HG03442 (cell line): ENCODE results near the gene ESRP2.

Experiments used
- ATAC-seq: cut with Tn5 transposase; IDR thresholded peaks from one replicate; pipeline ENCODE4 v1.9.1; 2021; ENCODE audit warnings: mild to moderate bottlenecking, moderate library complexity; ENCODE audit not compliant: unreplicated experiment

Gene ESRP2

GRCh38 chr16:68242926-68243858, 7.3 kb upstream of the ESRP2 start:
- ATAC-seq: no peak

DNA sequence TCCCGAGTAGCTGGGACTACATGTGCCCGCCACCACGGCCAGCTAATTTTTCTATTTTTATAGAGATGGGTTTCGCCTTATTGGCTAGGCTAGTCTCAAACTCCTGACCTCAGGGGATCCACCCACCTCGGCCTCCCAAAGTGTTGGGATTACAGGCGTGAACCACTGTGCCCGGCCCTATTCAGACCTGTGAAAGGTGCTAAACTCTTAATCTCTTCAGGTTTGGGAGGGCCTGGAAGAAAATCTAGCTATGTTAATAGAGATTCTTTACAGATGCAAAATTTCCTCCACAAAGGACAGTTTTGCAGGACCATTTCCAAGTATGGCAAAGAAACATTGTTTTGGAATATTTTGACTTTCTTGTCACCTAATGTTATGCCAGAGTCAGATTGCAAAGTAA, 6.2 kb upstream of the ESRP2 start:
- no peak for ATAC-seq

DNA sequence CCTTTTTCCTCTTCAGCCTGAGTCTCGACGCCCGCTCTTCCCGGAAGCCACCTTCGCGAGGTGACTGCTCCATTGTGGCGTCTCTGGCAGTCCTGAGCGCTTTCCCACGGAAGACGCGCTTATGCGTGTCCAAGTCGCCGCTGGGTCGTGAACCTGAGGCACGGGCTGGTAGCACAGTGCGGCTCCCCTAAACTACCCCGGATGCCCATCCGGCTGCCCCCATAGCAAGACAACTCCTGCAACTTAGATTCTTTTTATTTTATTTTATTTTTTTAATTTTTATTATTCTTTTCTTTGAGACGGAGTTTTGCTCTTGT, 2.1 kb upstream of the ESRP2 start:
- ATAC-seq: no peak

DNA sequence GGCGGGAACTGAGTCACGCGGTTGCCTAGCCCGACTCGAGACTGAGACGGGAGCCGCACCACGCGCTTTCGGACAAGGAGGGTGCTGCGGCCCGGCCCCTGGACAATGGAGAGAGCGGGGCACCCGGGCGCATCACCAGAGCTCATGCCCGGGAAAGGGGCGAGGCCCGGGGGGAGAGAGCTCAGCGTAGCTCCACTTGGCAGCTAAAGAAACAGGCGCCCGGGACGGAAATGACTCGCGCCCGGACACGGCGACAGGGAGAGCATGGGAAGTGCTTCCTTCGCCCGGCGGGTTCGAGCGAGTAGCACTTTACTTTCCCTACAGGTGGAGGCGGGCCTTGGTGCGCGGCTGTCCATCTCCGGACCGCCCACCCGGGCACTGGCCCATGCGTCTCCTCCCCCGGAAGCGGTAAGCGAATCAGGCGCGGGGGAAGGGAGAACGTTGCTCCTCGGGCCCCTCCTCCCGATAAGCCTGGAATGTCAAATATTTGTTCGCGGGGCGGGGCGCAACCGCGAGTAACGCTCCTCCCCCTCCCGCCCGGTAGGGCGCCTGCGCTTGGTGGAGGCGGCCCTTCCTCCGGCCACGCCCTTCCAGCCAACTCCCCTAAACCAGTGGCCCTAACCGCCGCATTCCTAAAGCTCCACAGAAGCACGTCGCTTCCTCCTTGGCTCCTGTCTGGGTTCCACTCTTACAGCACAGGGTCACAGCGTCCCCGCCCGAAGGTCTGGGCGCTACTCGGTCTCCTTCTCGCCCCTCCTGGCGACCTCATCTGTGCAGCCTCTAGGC, 1.5 kb upstream of the ESRP2 start:
- peak; percentile 72 for ATAC-seq

DNA sequence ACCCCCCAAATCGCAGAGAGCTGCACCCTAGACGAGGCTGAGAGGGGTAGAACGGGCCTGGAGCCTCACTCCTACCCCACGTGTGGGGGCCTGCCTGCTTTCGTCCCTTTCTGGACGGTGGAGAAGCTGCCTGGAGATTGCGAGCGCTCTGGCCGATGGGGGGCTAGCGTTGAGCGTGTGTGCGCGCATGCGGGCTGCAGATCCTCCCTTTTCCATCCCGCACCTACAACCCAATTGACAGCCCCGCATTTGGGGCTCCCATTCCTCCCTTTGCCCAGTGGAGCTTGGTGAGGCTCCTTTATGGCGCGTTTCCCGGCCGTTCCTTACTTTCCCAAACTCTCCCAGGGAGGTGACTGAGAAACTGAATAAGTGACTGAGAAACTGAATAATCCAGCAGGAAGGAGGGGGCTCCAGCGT, 907 bp upstream of the ESRP2 start:
- ATAC-seq: no peak

DNA sequence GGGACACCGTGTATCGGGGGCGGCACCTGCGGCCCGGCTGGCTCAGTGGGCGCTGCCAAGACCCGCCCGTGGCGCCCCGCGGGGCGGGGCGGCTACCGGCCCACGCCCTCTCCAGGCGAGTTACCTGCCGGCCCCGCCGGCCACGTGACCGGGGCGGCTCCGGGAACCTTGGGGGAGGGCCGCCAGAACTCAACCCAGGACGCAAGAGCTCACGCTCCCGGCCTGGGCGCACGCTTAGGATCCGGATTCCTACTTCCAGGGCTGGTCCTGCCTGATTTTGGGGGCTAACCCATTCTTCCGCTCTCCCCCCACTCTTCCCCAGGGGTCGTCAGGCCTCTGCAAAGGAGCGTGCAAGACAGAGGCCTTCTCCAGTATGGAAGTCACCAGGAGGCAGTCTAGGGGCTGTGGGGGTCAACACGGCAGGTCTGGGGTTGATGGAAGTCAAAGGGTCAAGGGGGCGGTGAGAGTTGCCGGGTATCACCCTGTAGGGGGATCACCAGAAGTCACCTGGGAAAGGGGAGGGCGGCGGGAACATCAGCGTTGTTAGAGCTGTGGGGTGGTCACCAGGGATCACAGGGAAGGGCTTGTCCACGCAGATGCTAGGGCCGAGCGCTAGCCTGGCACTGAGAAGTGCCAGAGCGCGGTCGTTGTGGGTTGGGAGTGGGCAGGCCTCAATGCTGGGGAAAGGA, 354 bp upstream of the ESRP2 start:
- no peak for ATAC-seq

- no peak for ATAC-seq
These were observed 630 bp downstream of the ESRP2 start for GRCh38 chr16:68235108-68235886.

- ATAC-seq: no peak
These were observed 1.5 kb downstream of the ESRP2 start for GRCh38 chr16:68234188-68235107.

GRCh38 chr16:68233835-68234187, 2.1 kb downstream of the ESRP2 start:
- ATAC-seq: no peak

DNA sequence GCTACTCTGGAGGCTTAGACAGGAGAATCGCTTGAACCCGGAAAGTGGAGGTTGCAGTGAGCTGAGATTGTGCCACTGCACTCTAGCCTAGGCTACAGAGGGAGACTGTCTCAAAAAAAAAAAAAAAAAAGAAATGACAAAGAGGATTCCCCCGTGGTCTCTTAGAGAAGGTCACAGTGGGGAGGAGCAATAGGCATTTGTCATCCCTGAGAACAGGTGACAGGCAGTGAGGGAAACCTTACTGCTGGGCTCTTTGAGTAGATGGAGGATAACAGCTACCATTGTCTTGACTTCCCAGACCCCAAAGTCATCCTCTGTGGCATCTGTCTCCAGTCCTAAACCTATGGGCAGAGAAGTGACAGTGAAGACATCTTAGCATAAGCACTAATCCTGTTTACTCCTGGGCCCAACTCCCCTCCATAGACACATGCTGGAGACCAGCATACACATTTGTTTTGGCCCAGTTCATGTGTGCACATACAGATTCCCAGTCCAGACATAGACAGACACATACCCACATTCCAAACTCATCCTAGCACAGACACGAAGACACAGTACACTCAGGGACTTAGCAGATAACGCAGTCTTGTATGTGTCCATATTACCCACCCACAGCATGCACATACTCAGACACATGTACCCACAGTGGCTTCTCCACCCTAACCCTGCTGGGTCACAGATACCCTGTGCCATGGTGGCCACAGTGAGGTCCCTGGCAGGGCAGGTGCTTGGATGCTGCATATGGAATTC, 2.7 kb downstream of the ESRP2 start:
- no peak for ATAC-seq

DNA sequence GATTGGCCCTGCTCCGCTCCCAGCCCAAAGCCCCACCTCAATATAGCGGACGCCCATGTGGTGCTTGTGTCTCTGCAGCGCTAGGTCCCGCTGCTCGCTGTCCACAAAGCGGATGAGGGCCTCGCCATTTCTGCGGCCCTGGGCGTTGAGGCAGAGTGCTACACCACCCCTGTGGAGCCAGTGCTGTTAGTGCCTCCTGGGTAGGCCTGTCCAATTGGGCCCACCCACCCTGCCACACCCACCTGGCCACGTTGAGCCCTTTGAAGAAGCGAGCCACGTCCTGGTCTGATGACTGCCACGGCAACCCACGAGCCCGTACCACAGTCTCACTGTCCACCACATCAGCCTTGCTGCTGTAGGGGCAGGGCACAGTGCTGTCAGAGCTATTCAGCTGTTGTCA, 3.6 kb downstream of the ESRP2 start:
- ATAC-seq: no peak

- ATAC-seq: no peak
These were observed 4.4 kb downstream of the ESRP2 start for GRCh38 chr16:68231384-68232136.

- ATAC-seq: no peak
These were observed 5.0 kb downstream of the ESRP2 start for GRCh38 chr16:68230956-68231355.

- ATAC-seq: no peak
These were observed 5.8 kb downstream of the ESRP2 start for GRCh38 chr16:68230176-68230571.

DNA sequence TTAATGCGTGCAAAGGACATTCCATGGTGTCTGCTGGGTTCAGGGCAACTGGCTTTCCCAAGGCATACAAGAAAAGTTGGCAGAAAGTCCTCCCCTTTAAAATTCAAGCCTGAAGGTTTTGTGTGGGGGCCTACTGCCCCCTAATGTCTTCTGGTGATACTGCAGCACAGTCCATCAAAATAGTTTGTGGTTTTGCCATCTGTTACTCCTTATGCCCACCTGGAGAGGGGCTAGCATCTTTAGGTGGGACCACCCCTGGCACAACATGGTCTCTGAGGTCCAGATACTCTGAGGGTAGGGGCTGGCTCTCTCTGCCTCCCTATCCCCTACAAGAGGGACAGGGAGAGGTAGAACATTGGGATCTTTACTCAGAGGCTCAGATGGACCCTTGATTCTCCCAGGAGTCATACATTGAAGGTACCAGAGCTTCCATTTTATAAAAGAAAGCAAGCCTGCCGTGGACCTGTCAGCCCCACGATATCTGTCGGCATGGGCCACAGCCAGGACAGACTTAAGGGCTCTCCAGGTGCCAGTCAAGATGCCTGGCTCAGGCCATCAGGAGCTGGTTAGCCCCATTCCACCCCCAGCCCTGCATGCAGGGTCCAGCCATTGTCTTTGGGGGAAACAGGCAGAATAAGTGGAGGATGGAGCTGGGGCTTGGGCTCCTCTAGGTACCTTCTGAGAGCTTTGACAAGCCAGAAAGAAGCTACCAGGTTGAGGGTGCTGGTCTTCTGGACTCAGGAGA, 6.3 kb downstream of the ESRP2 start:
- no peak for ATAC-seq

DNA sequence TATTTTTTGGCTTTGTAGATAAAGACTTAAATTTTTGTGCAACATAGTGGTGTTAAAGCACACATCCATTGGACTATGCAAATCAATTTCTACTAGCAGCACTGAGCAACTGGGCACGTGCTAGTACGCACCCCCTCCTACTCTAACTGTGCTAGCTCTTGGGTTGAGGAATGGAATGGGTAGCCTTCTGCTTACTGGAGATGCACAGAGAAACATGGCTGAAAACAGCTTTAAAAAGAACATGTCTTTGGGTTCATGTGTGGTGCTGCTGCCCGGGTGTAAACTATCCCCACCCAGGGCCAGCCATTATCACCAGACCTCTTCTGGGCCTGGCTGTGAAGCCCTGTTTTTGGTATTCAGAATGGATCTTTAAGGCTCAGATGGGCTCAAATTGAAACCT, 7.3 kb downstream of the ESRP2 start:
- no peak for ATAC-seq

- ATAC-seq: no peak
These were observed 7.9 kb downstream of the ESRP2 start for GRCh38 chr16:68227850-68228553.
